Amniotic stem cell (primary cell): ENCODE data around the gene CDH13.

Experiments used
- DNase-seq: peaks from one replicate; lab custom pipeline; 2025; lab: John Stamatoyannopoulos, UW

The CDH13 gene

GRCh38 chr16:83622010-83622409 lies 995.2 kb downstream of the CDH13 start:
- DNase-seq: no peak

- no peak for DNase-seq
Measured at GRCh38 chr16:83623091-83623730, 996.4 kb downstream of the CDH13 start.

GRCh38 chr16:83623892-83624291 lies 997.1 kb downstream of the CDH13 start:
- DNase-seq: no peak

GRCh38 chr16:83624429-83625120 lies 997.8 kb downstream of the CDH13 start:
- no peak for DNase-seq

- DNase-seq: no peak
Measured at GRCh38 chr16:83626204-83626603, 999.4 kb downstream of the CDH13 start.

- DNase-seq: no peak
Measured at GRCh38 chr16:83626676-83627075, 999.9 kb downstream of the CDH13 start.

GRCh38 chr16:83627996-83628395 lies 1001.2 kb downstream of the CDH13 start:
- DNase-seq: no peak

GRCh38 chr16:83629426-83629825 lies 1002.7 kb downstream of the CDH13 start:
- DNase-seq: no peak

- no peak for DNase-seq
Measured at GRCh38 chr16:83629836-83630235, 1003.1 kb downstream of the CDH13 start.

GRCh38 chr16:83630979-83631378 lies 1004.2 kb downstream of the CDH13 start:
- DNase-seq: no peak

GRCh38 chr16:83633286-83633685 lies 1006.5 kb downstream of the CDH13 start:
- DNase-seq: no peak

- DNase-seq: no peak
Measured at GRCh38 chr16:83648347-83648746, 1021.6 kb downstream of the CDH13 start.

- no peak for DNase-seq
Measured at GRCh38 chr16:83651871-83652270, 1025.1 kb downstream of the CDH13 start.

GRCh38 chr16:83652943-83653342 lies 1026.2 kb downstream of the CDH13 start:
- no peak for DNase-seq

GRCh38 chr16:83653785-83654184 lies 1027.0 kb downstream of the CDH13 start:
- no peak for DNase-seq

- DNase-seq: no peak
Measured at GRCh38 chr16:83660282-83660681, 1033.5 kb downstream of the CDH13 start.

GRCh38 chr16:83661656-83662055 lies 1034.9 kb downstream of the CDH13 start:
- no peak for DNase-seq

GRCh38 chr16:83666449-83666848 lies 1039.7 kb downstream of the CDH13 start:
- DNase-seq: no peak

GRCh38 chr16:83669456-83669855 lies 1042.7 kb downstream of the CDH13 start:
- no peak for DNase-seq

GRCh38 chr16:83674931-83675535 lies 1048.3 kb downstream of the CDH13 start:
- no peak for DNase-seq

- DNase-seq: no peak
Measured at GRCh38 chr16:83676086-83676485, 1049.3 kb downstream of the CDH13 start.

GRCh38 chr16:83680980-83681379 lies 1054.2 kb downstream of the CDH13 start:
- no peak for DNase-seq

GRCh38 chr16:83681381-83681956 lies 1054.7 kb downstream of the CDH13 start:
- DNase-seq: no peak
